Duodenal mucosa (tissue), 2 donors: ENCODE data around the gene ATRX.
"Not testable (repeated sequence)": the region's sequence is repeated elsewhere in the genome, so short reads cannot be mapped to it uniquely, and the experiment has no call there.

ENCODE experiments used
- H3K27ac ChIP-seq: one replicate; pipeline ENCODE4 v1.7.0; 2013; ENCODE audit warnings: low read depth, low read length
- H3K27me3 ChIP-seq, 2 donors: one replicate each; pipeline ENCODE4 v1.7.0; 2013; ENCODE audit warnings: low read length in 2 of 2, control low read depth in 1 of 2; ENCODE audit not compliant: insufficient read depth in 2 of 2, control insufficient read depth in 1 of 2
- H3K36me3 ChIP-seq, 2 donors: one replicate each; pipeline ENCODE4 v1.7.0; 2013; ENCODE audit warnings: low read length in 2 of 2, control low read depth in 1 of 2; ENCODE audit not compliant: insufficient read depth in 2 of 2, control insufficient read depth in 1 of 2
- H3K4me1 ChIP-seq, 2 donors: one replicate each; pipeline ENCODE4 v1.7.0; 2013; ENCODE audit warnings: low read length in 2 of 2, control low read depth in 1 of 2; ENCODE audit not compliant: insufficient read depth in 2 of 2, control insufficient read depth in 1 of 2
- H3K4me3 ChIP-seq, 2 donors: one replicate each; pipeline ENCODE4 v1.7.0; 2013; ENCODE audit warnings: low read length in 2 of 2, low read depth in 1 of 2
- H3K9ac ChIP-seq, 2 donors: one replicate each; pipeline ENCODE4 v1.7.0; 2013; ENCODE audit warnings: low read length in 2 of 2, low read depth in 1 of 2
- H3K9me3 ChIP-seq, 2 donors: one replicate each; pipeline ENCODE4 v1.7.0; 2013; ENCODE audit warnings: low read length in 2 of 2, control low read depth in 1 of 2; ENCODE audit not compliant: control insufficient read depth in 1 of 2

The ATRX gene

GRCh38 chrX:77740376-77740905 lies 45.6 kb downstream of the ATRX start:
- H3K4me1 ChIP-seq, result peaks cover 11 to 12% of the 10 kb centered on the region in 2 donors
- H3K4me3 ChIP-seq, result no peak overlapping the region
- no peak overlapping the region for H3K27ac ChIP-seq
- no peak overlapping the region for H3K9ac ChIP-seq
- H3K36me3 ChIP-seq, result no peaks in the 10 kb centered on the region
- H3K9me3 ChIP-seq, result no peaks in the 10 kb centered on the region
- H3K27me3 ChIP-seq, result no peaks in the 10 kb centered on the region

GRCh38 chrX:77733342-77733741 lies 52.7 kb downstream of the ATRX start:
- no peaks in the 10 kb centered on the region for H3K4me1 ChIP-seq
- H3K9ac ChIP-seq, result no peak overlapping the region
- no peaks in the 10 kb centered on the region for H3K27me3 ChIP-seq
- no peaks in the 10 kb centered on the region for H3K9me3 ChIP-seq
- no peak overlapping the region for H3K27ac ChIP-seq
- H3K36me3 ChIP-seq, result no peaks in the 10 kb centered on the region
- H3K4me3 ChIP-seq, result no peak overlapping the region

- no peak overlapping the region for H3K4me3 ChIP-seq
- no peaks in the 10 kb centered on the region for H3K9me3 ChIP-seq
- H3K36me3 ChIP-seq, result no peaks in the 10 kb centered on the region
- H3K27ac ChIP-seq, result no peak overlapping the region
- H3K4me1 ChIP-seq, result no peaks in the 10 kb centered on the region
- no peak overlapping the region for H3K9ac ChIP-seq
- no peaks in the 10 kb centered on the region for H3K27me3 ChIP-seq
These were observed 54.1 kb downstream of the ATRX start for GRCh38 chrX:77731821-77732419.

- not testable (repeated sequence) for H3K36me3 ChIP-seq, H3K27ac ChIP-seq, H3K4me3 ChIP-seq, H3K9me3 ChIP-seq, H3K4me1 ChIP-seq, H3K27me3 ChIP-seq, H3K9ac ChIP-seq
These were observed 59.9 kb downstream of the ATRX start for GRCh38 chrX:77726095-77726494.

- Histone ChIP-seq H3K4me1 (no peaks in the 10 kb centered on the region), H3K4me3 (no peak overlapping the region), H3K27me3 (no peaks in the 10 kb centered on the region), H3K27ac (no peak overlapping the region), H3K36me3 (no peaks in the 10 kb centered on the region), H3K9me3 (no peaks in the 10 kb centered on the region), H3K9ac (no peak overlapping the region)
These were observed 62.3 kb downstream of the ATRX start for GRCh38 chrX:77723681-77724080.

GRCh38 chrX:77719388-77719787 lies 66.6 kb downstream of the ATRX start:
- H3K4me1 ChIP-seq, result no peaks in the 10 kb centered on the region

GRCh38 chrX:77704881-77705280 lies 81.1 kb downstream of the ATRX start:
- Histone ChIP-seq H3K27ac (no peak overlapping the region), H3K4me1 (no peaks in the 10 kb centered on the region), H3K27me3 (no peaks in the 10 kb centered on the region), H3K4me3 (no peak overlapping the region), H3K9me3 (no peaks in the 10 kb centered on the region), H3K36me3 (peaks cover 4 to 7% of the 10 kb centered on the region in 2 donors), H3K9ac (no peak overlapping the region)

More at GRCh38 chrX:77719388-77719787, 66.6 kb downstream of the ATRX start:
- Histone ChIP-seq H3K27ac (no peak overlapping the region), H3K27me3 (no peaks in the 10 kb centered on the region), H3K36me3 (peaks cover 0 to 5% of the 10 kb centered on the region in 2 donors), H3K4me3 (no peak overlapping the region), H3K9ac (no peak overlapping the region), H3K9me3 (no peaks in the 10 kb centered on the region)

GRCh38 chrX:77698242-77698641 lies 87.8 kb downstream of the ATRX start:
- no peaks in the 10 kb centered on the region for H3K27me3 ChIP-seq
- H3K9me3 ChIP-seq, result no peaks in the 10 kb centered on the region
- no peak overlapping the region for H3K27ac ChIP-seq
- H3K36me3 ChIP-seq, result peaks cover 0 to 4% of the 10 kb centered on the region in 2 donors
- no peak overlapping the region for H3K9ac ChIP-seq
- no peak overlapping the region for H3K4me3 ChIP-seq
- H3K4me1 ChIP-seq, result no peaks in the 10 kb centered on the region

- H3K4me1 ChIP-seq, result no peaks in the 10 kb centered on the region
- H3K27me3 ChIP-seq, result no peaks in the 10 kb centered on the region
- no peak overlapping the region for H3K4me3 ChIP-seq
- H3K9me3 ChIP-seq, result no peaks in the 10 kb centered on the region
- H3K27ac ChIP-seq, result no peak overlapping the region
- H3K36me3 ChIP-seq, result peaks cover 0 to 9% of the 10 kb centered on the region in 2 donors
- H3K9ac ChIP-seq, result no peak overlapping the region
These were observed 91.5 kb downstream of the ATRX start for GRCh38 chrX:77694491-77694890.

- no peaks in the 10 kb centered on the region for H3K4me1 ChIP-seq
- H3K36me3 ChIP-seq, result peaks cover 1 to 10% of the 10 kb centered on the region in 2 donors
- no peak overlapping the region for H3K27ac ChIP-seq
- no peak overlapping the region for H3K9ac ChIP-seq
- H3K4me3 ChIP-seq, result no peak overlapping the region
- no peaks in the 10 kb centered on the region for H3K9me3 ChIP-seq
- no peaks in the 10 kb centered on the region for H3K27me3 ChIP-seq
These were observed 92.4 kb downstream of the ATRX start for GRCh38 chrX:77693594-77693993.
